Measurements from ENCODE around the gene SLC22A1.

DNA sequence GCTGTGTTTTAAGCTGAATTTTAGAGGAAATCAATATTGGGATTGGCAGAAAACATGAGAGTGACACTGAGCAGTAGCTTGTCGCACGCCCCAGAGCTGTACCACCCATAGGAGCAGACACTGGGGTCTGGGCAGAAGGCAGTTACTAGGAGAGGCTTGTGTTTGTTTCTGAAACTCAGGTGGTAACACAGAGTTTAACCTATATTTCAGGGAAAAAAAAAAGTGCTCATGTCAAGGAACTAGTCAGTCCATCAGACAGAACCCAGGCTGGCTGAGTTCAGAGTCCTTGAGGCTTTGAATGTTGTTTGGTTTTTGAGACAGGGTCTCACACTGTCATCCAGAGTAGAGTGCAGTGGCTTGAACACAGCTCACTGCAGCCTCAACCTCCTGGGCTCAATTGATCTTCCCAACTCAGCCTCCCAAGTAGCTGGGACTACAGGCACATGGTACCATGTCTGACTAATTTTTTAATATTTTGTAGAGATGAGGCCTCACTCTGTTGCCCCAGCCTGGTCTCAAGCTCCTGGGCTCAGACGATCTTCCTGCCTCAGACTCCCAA lies 6.6 kb downstream of the SLC22A1 start:
- TF ChIP-seq, protein P1, sequence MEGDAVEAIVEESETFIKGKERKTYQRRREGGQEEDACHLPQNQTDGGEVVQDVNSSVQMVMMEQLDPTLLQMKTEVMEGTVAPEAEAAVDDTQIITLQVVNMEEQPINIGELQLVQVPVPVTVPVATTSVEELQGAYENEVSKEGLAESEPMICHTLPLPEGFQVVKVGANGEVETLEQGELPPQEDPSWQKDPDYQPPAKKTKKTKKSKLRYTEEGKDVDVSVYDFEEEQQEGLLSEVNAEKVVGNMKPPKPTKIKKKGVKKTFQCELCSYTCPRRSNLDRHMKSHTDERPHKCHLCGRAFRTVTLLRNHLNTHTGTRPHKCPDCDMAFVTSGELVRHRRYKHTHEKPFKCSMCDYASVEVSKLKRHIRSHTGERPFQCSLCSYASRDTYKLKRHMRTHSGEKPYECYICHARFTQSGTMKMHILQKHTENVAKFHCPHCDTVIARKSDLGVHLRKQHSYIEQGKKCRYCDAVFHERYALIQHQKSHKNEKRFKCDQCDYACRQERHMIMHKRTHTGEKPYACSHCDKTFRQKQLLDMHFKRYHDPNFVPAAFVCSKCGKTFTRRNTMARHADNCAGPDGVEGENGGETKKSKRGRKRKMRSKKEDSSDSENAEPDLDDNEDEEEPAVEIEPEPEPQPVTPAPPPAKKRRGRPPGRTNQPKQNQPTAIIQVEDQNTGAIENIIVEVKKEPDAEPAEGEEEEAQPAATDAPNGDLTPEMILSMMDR (IDR thresholded peaks at IDR 0.05): no peak
- TF ChIP-seq NFATC4 (CRISPR knock-in tag; IDR thresholded peaks at IDR 0.05): no peak
- TF ChIP-seq, protein P2, sequence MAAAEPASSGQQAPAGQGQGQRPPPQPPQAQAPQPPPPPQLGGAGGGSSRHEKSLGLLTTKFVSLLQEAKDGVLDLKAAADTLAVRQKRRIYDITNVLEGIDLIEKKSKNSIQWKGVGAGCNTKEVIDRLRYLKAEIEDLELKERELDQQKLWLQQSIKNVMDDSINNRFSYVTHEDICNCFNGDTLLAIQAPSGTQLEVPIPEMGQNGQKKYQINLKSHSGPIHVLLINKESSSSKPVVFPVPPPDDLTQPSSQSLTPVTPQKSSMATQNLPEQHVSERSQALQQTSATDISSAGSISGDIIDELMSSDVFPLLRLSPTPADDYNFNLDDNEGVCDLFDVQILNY (CRISPR knock-in tag; IDR thresholded peaks at IDR 0.05): no peak
- TF ChIP-seq, protein P3, sequence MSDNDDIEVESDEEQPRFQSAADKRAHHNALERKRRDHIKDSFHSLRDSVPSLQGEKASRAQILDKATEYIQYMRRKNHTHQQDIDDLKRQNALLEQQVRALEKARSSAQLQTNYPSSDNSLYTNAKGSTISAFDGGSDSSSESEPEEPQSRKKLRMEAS (CRISPR knock-in tag; IDR thresholded peaks at IDR 0.05): no peak
- TF ChIP-seq, protein P4, sequence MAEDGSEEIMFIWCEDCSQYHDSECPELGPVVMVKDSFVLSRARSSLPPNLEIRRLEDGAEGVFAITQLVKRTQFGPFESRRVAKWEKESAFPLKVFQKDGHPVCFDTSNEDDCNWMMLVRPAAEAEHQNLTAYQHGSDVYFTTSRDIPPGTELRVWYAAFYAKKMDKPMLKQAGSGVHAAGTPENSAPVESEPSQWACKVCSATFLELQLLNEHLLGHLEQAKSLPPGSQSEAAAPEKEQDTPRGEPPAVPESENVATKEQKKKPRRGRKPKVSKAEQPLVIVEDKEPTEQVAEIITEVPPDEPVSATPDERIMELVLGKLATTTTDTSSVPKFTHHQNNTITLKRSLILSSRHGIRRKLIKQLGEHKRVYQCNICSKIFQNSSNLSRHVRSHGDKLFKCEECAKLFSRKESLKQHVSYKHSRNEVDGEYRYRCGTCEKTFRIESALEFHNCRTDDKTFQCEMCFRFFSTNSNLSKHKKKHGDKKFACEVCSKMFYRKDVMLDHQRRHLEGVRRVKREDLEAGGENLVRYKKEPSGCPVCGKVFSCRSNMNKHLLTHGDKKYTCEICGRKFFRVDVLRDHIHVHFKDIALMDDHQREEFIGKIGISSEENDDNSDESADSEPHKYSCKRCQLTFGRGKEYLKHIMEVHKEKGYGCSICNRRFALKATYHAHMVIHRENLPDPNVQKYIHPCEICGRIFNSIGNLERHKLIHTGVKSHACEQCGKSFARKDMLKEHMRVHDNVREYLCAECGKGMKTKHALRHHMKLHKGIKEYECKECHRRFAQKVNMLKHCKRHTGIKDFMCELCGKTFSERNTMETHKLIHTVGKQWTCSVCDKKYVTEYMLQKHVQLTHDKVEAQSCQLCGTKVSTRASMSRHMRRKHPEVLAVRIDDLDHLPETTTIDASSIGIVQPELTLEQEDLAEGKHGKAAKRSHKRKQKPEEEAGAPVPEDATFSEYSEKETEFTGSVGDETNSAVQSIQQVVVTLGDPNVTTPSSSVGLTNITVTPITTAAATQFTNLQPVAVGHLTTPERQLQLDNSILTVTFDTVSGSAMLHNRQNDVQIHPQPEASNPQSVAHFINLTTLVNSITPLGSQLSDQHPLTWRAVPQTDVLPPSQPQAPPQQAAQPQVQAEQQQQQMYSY (CRISPR knock-in tag; IDR thresholded peaks at IDR 0.05): no peak
- TF ChIP-seq, protein P5, sequence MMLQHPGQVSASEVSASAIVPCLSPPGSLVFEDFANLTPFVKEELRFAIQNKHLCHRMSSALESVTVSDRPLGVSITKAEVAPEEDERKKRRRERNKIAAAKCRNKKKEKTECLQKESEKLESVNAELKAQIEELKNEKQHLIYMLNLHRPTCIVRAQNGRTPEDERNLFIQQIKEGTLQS (CRISPR knock-in tag; conservative IDR thresholded peaks at IDR 0.05): no peak
- TF ChIP-seq ESRRA (CRISPR knock-in tag; IDR thresholded peaks at IDR 0.05; ENCODE audit: borderline replicate concordance): no peak
- no peak for TF ChIP-seq ZBTB21 (CRISPR knock-in tag; IDR thresholded peaks at IDR 0.05; ENCODE audit: borderline replicate concordance)
